Vagina (tissue), 2 donors: Measurements from ENCODE around the gene SLC66A1.

Experiments used
- CTCF ChIP-seq, 3 experiments: fragments of 450-650 bp in 2 of 3; fragments of 200-600 bp in 1 of 3; sonication (generic) in 1 of 3; IDR thresholded peaks; one replicate each; pipeline ENCODE4 v1.5.1; 2017 to 2019; ENCODE audit warnings: antibody characterized with exemption in 3 of 3, mild to moderate bottlenecking in 2 of 3, moderate library complexity in 2 of 3
- POLR2A ChIP-seq, 2 donors: fragments of 450-650 bp; IDR thresholded peaks; one replicate each; pipeline ENCODE4 v1.6.1; 2017; ENCODE audit warnings: antibody characterized with exemption in 2 of 2, mild to moderate bottlenecking in 2 of 2, moderate library complexity in 2 of 2

- TF ChIP-seq CTCF (IDR thresholded peaks at IDR 0.05) (no peak), POLR2A (IDR thresholded peaks at IDR 0.05) (no peak)
Observed at GRCh38 chr1:19360843-19361610, 48.9 kb downstream of the SLC66A1 start.
